HepG2 (cell line): ENCODE measurements around the gene RIPK3. TPM values are rescaled to one million over a fixed set of nuclear protein-coding genes. Genes with fewer than 3 reads are reported as not detected.

Source experiments
- ATAC-seq: fragments of 200-7000 bp; cut with Tn5 transposase; 3 replicates; pipeline ENCODE4 v1.9.1; 2020; ENCODE audit warnings: mild to moderate bottlenecking, moderate library complexity
- BruUV-seq: library from RNA; stranded (reverse); fragments of 400-500 nt; replicated peaks from 2 replicates; lab custom pipeline; 2021; lab: Mats Ljungman, UMichigan
- CTCF ChIA-PET: fragments of 300-600 bp; formaldehyde crosslinking; extraction: SDS; loops from one replicate; lab custom pipeline; 2021; ENCODE audit warnings: low total read pairs, inconsistent platforms, low intra/inter-chr PET ratio; lab: Yijun Ruan, JAX
- POLR2A ChIA-PET: fragments of 350-600 bp; sonication (Branson Sonifier 250); formaldehyde crosslinking; loops from one replicate; lab custom pipeline; 2020; ENCODE audit warnings: antibody characterized with exemption, inconsistent platforms; lab: Yijun Ruan, JAX
- DNase-seq: peaks from one replicate; pipeline ENCODE4 v3.0.0-alpha.2; 2015; ENCODE audit warnings: low spot score
- FAIRE-seq: peaks from 3 replicates; lab custom pipeline; 2011; peaks lifted over from hg19 to GRCh38; lab: Jason Lieb, UNC
- H2AFZ ChIP-seq: one replicate; pipeline ENCODE4 v1.6.1; 2011; ENCODE audit warnings: low read length, inconsistent platforms
- H3K27ac ChIP-seq: fragments of 300-600 bp; 3 replicates; pipeline ENCODE4 v1.8.0; 2011; ENCODE audit warnings: mixed run types, mild to moderate bottlenecking, mixed read lengths, low read length, inconsistent platforms; ENCODE audit not compliant: insufficient read depth; ENCODE audit errors: extremely low read length
- H3K27me3 ChIP-seq, 2 experiments: fragments of 200-600 bp in 1 of 2; 2 replicates in 1 of 2; 3 replicates in 1 of 2; pipeline versions ENCODE4 v1.6.0 to v1.8.0; 2011; ENCODE audit warnings: low read length in 2 of 2, mild to moderate bottlenecking in 2 of 2, moderate library complexity in 2 of 2, inconsistent platforms in 1 of 2; ENCODE audit not compliant: insufficient read depth in 2 of 2, control insufficient read depth in 1 of 2
- H3K36me3 ChIP-seq, 2 experiments: fragments of 200-600 bp in 1 of 2; replicated peaks in 1 of 2; 2 replicates in 1 of 2; 3 replicates in 1 of 2; pipeline versions ENCODE4 v1.5.1 to v1.8.0; 2011; ENCODE audit warnings: low read length in 2 of 2, inconsistent platforms in 1 of 2; ENCODE audit not compliant: insufficient read depth in 2 of 2, control insufficient read depth in 1 of 2
- H3K4me1 ChIP-seq: 2 replicates; pipeline ENCODE4 v1.5.1; 2012; ENCODE audit warnings: low read length, inconsistent platforms; ENCODE audit not compliant: insufficient read depth
- H3K4me2 ChIP-seq: 2 replicates; pipeline ENCODE4 v1.6.0; 2011; ENCODE audit warnings: low read depth, low read length, inconsistent platforms
- H3K4me3 ChIP-seq, 3 experiments: fragments of 200-600 bp in 1 of 3; sonication (generic), shearing (Covaris generic) in 1 of 3; replicated peaks in 1 of 3; 2 replicates each; pipeline ENCODE4 v1.5.1; 2011 to 2016; ENCODE audit warnings: low read length in 3 of 3, inconsistent platforms in 2 of 3, low read depth in 2 of 3, mild to moderate bottlenecking in 2 of 3, control low read depth in 1 of 3, mixed read lengths in 1 of 3; ENCODE audit not compliant: insufficient read depth in 1 of 3
- H3K79me2 ChIP-seq: one replicate; pipeline ENCODE4 v1.6.1; 2011; ENCODE audit warnings: low read length, inconsistent platforms; ENCODE audit not compliant: insufficient read depth
- H3K9ac ChIP-seq: 2 replicates; pipeline ENCODE4 v1.6.0; 2011; ENCODE audit warnings: mild to moderate bottlenecking, low read depth, low read length, inconsistent platforms; ENCODE audit not compliant: insufficient read depth
- H3K9me3 ChIP-seq: 2 replicates; pipeline ENCODE4 v1.5.1; 2012; ENCODE audit warnings: mild to moderate bottlenecking, low read length
- H4K20me1 ChIP-seq: 2 replicates; pipeline ENCODE4 v1.6.0; 2011; ENCODE audit warnings: inconsistent platforms, mild to moderate bottlenecking, low read length, moderate library complexity; ENCODE audit not compliant: insufficient read depth
- JUND ChIP-seq: sonication (generic); formaldehyde crosslinking; IDR thresholded peaks from 2 replicates; pipeline ENCODE4 v1.8.0; 2022; ENCODE audit warnings: mild to moderate bottlenecking, missing genetic modification reagents
- SALL1 ChIP-seq: sonication (generic); formaldehyde crosslinking; IDR thresholded peaks from 2 replicates; pipeline ENCODE4 v1.8.0; 2022; ENCODE audit warnings: mild to moderate bottlenecking, missing genetic modification reagents
- SOX5 ChIP-seq: IDR thresholded peaks from 2 replicates; pipeline ENCODE4 v1.6.1; 2016; ENCODE audit warnings: borderline replicate concordance
- ZFYVE20 ChIP-seq: sonication (generic); formaldehyde crosslinking; IDR thresholded peaks from 2 replicates; pipeline ENCODE4 v1.8.0; 2023; ENCODE audit warnings: low read depth, mild to moderate bottlenecking, moderate library complexity, missing genetic modification reagents, borderline replicate concordance
- ZNF768 ChIP-seq: sonication (generic); formaldehyde crosslinking; IDR thresholded peaks from 2 replicates; pipeline ENCODE4 v1.4.0; 2020; ENCODE audit warnings: missing genetic modification reagents
- WGBS: methylation state at CpG from one replicate; pipeline ENCODE4 v1.1.6; 2017; ENCODE audit warnings: low lambda C conversion rate; 5-methylcytosine and 5-hydroxymethylcytosine counted together
- in situ Hi-C: cut with HindIII; loops from 2 replicates; pipeline ENCODE4 v1.10.0; 2017; ENCODE audit warnings: low pct_unique_long_range_greater_than_20kb; ENCODE audit not compliant: extremely low pct_ligation_motif_present
- intact Hi-C: fragments of 100-400 bp; cut with micrococcal nuclease; formaldehyde crosslinking; loops from one replicate; pipeline ENCODE4 v1.10.0; 2022; ENCODE audit not compliant: unreplicated experiment
- polyA plus RNA-seq, 8 experiments: library from polyadenylated mRNA; depleted of rRNA in 3 of 8; stranded (reverse) in 7 of 8; unstranded in 1 of 8; fragments of >200 nt; fragmentation: Illumina TruSeq in 4 of 8; extraction: Trizol in 4 of 8; gene quantifications; 2 replicates each; pipeline versions ENCODE4 v1.2.1 to v1.2.3, GENCODE V29; 2011 to 2016; ENCODE audit warnings: low read depth in 4 of 8, missing spikeins in 1 of 8, mixed read lengths in 1 of 8; ENCODE audit not compliant: insufficient read depth in 1 of 8
- total RNA-seq, 5 experiments: library from RNA; depleted of rRNA; stranded (reverse); fragments of >200 nt; fragmentation: Illumina TruSeq; extraction: Trizol; gene quantifications; 2 replicates each; pipeline ENCODE4 v1.2.3, GENCODE V29; 2016; ENCODE audit warnings: low read depth in 1 of 5
- TF ChIP-seq, protein P1 (sequence below): sonication (generic); formaldehyde crosslinking; IDR thresholded peaks from 2 replicates; pipeline ENCODE4 v1.5.0; 2020; ENCODE audit warnings: missing genetic modification reagents, mild to moderate bottlenecking, borderline replicate concordance
- TF ChIP-seq, protein P2 (sequence below): sonication (generic); formaldehyde crosslinking; IDR thresholded peaks from 2 replicates; pipeline ENCODE4 v1.5.0; 2020; ENCODE audit warnings: missing genetic modification reagents, mild to moderate bottlenecking, borderline replicate concordance
- TF ChIP-seq, protein P3 (sequence below): sonication (generic); formaldehyde crosslinking; IDR thresholded peaks from 2 replicates; pipeline ENCODE4 v1.8.0; 2022; ENCODE audit warnings: missing genetic modification reagents, mild to moderate bottlenecking, moderate library complexity, borderline replicate concordance
- TF ChIP-seq, protein P4 (sequence below): sonication (generic); formaldehyde crosslinking; IDR thresholded peaks from 2 replicates; pipeline ENCODE4 v1.5.1; 2020; ENCODE audit warnings: mild to moderate bottlenecking, missing genetic modification reagents, moderate library complexity

The RIPK3 gene
- total and polyA plus RNA-seq, 2 of the 13 experiments (the other 11 are each of a cell fraction or from before 2014, with no cell fraction given), result not detected

DNA sequence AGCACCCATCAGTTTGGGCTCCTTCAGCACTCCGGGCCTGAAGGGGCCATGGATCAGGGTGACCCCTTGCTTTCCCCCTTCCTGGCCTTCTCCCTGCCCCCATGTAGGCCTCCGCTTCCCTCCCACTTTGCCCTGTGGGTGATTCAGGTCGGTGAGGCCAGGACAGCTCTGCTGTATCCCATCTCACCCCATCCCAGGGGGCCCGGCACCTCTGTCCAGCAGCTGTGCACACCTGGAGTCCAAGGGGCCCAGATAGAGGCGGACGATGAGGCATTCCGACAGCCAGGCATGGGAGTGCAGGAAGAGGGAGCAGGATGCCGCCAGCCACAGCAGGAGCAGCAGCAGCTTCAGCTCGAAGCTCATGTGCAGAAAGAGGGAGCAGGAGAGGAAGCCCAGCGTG lies 17.1 kb downstream of the RIPK3 start:
- H3K9me3 ChIP-seq, result no peaks in the 10 kb centered on the region
- H3K36me3 ChIP-seq, result no peaks in the 10 kb centered on the region
- ATAC-seq (peak; percentile 5; the same call in 2 of the 3 replicates), DNase-seq (no peak), FAIRE-seq (no peak)
- no peaks in the 10 kb centered on the region for H3K79me2 ChIP-seq
- intact Hi-C loops (no loop called here), in situ Hi-C loops (no loop called here)
- WGBS, result 32% methylated on average over 10 of the region's 10 CpGs
- H2AFZ ChIP-seq, result no peak overlapping the region
- H3K9ac ChIP-seq, result no peak overlapping the region
- peaks cover 25 to 85% of the 10 kb centered on the region in 2 experiments for H3K27me3 ChIP-seq
- TF ChIP-seq, protein P1, sequence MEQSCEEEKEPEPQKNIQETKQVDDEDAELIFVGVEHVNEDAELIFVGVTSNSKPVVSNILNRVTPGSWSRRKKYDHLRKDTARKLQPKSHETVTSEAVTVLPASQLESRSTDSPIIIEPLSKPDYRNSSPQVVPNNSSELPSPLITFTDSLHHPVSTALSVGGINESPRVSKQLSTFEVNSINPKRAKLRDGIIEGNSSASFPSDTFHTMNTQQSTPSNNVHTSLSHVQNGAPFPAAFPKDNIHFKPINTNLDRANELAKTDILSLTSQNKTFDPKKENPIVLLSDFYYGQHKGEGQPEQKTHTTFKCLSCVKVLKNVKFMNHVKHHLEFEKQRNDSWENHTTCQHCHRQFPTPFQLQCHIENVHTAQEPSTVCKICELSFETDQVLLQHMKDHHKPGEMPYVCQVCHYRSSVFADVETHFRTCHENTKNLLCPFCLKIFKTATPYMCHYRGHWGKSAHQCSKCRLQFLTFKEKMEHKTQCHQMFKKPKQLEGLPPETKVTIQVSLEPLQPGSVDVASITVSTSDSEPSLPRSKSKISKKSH (CRISPR knock-in tag), result 0 out of 2 replicates have a peak, but pooled peaks have one; percentile 26
- TF ChIP-seq, protein P2, sequence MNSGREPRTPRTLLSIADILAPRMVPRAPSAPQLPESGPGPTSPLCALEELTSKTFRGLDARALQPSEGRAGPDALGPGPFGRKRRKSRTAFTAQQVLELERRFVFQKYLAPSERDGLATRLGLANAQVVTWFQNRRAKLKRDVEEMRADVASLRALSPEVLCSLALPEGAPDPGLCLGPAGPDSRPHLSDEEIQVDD (CRISPR knock-in tag), result 0 out of 2 replicates have a peak, but pooled peaks have one; percentile 11
- peak; percentile 13; the same call in 1 of the 2 replicates for TF ChIP-seq ZNF768 (CRISPR knock-in tag)
- TF ChIP-seq, protein P3, sequence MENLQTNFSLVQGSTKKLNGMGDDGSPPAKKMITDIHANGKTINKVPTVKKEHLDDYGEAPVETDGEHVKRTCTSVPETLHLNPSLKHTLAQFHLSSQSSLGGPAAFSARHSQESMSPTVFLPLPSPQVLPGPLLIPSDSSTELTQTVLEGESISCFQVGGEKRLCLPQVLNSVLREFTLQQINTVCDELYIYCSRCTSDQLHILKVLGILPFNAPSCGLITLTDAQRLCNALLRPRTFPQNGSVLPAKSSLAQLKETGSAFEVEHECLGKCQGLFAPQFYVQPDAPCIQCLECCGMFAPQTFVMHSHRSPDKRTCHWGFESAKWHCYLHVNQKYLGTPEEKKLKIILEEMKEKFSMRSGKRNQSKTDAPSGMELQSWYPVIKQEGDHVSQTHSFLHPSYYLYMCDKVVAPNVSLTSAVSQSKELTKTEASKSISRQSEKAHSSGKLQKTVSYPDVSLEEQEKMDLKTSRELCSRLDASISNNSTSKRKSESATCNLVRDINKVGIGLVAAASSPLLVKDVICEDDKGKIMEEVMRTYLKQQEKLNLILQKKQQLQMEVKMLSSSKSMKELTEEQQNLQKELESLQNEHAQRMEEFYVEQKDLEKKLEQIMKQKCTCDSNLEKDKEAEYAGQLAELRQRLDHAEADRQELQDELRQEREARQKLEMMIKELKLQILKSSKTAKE (CRISPR knock-in tag), result 0 out of 2 replicates have a peak, but pooled peaks have one; percentile 19
- TF ChIP-seq ZFYVE20 (CRISPR knock-in tag), result 0 out of 2 replicates have a peak, but pooled peaks have one; percentile 46
- TF ChIP-seq SOX5 (CRISPR knock-in tag), result no peak
- TF ChIP-seq, protein P4, sequence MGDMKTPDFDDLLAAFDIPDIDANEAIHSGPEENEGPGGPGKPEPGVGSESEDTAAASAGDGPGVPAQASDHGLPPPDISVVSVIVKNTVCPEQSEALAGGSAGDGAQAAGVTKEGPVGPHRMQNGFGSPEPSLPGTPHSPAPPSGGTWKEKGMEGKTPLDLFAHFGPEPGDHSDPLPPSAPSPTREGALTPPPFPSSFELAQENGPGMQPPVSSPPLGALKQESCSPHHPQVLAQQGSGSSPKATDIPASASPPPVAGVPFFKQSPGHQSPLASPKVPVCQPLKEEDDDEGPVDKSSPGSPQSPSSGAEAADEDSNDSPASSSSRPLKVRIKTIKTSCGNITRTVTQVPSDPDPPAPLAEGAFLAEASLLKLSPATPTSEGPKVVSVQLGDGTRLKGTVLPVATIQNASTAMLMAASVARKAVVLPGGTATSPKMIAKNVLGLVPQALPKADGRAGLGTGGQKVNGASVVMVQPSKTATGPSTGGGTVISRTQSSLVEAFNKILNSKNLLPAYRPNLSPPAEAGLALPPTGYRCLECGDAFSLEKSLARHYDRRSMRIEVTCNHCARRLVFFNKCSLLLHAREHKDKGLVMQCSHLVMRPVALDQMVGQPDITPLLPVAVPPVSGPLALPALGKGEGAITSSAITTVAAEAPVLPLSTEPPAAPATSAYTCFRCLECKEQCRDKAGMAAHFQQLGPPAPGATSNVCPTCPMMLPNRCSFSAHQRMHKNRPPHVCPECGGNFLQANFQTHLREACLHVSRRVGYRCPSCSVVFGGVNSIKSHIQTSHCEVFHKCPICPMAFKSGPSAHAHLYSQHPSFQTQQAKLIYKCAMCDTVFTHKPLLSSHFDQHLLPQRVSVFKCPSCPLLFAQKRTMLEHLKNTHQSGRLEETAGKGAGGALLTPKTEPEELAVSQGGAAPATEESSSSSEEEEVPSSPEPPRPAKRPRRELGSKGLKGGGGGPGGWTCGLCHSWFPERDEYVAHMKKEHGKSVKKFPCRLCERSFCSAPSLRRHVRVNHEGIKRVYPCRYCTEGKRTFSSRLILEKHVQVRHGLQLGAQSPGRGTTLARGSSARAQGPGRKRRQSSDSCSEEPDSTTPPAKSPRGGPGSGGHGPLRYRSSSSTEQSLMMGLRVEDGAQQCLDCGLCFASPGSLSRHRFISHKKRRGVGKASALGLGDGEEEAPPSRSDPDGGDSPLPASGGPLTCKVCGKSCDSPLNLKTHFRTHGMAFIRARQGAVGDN, result peak; percentile 33; the same call in 1 of the 2 replicates
- peak; percentile 9; the same call in 1 of the 2 replicates for TF ChIP-seq SALL1 (CRISPR knock-in tag)
- TF ChIP-seq JUND (CRISPR knock-in tag), result no peak
- H3K4me1 ChIP-seq, result peaks cover 11% of the 10 kb centered on the region
- no TSS peak for BruUV-seq
- H3K4me3 ChIP-seq, result no peak overlapping the region
- CTCF ChIA-PET, result interaction anchor here (0.6 kb wide), 1 partner anchor 114 kb away, joined by 3 read pairs; no protein-coding TSS in a partner anchor
- H3K27ac ChIP-seq, result no peak overlapping the region
- H4K20me1 ChIP-seq, result no peaks in the 10 kb centered on the region
- POLR2A ChIA-PET, result interaction anchor here (0.6 to 1.4 kb wide), 4 partner anchors 16 to 107 kb away, joined by 3 to 5 read pairs (median 4); partner anchors contain the start of genes CBLN3, DHRS1, KHNYN and NOP9
- H3K4me2 ChIP-seq, result no peak overlapping the region
